ENCODE data around the gene FKBP15. TPM values are rescaled to one million over a fixed set of nuclear protein-coding genes. Genes with fewer than 3 reads are reported as not detected.

The FKBP15 gene
- total and polyA plus RNA-seq, 2 experiments from 2014 or later = 7.9 to 14.9 TPM

DNA sequence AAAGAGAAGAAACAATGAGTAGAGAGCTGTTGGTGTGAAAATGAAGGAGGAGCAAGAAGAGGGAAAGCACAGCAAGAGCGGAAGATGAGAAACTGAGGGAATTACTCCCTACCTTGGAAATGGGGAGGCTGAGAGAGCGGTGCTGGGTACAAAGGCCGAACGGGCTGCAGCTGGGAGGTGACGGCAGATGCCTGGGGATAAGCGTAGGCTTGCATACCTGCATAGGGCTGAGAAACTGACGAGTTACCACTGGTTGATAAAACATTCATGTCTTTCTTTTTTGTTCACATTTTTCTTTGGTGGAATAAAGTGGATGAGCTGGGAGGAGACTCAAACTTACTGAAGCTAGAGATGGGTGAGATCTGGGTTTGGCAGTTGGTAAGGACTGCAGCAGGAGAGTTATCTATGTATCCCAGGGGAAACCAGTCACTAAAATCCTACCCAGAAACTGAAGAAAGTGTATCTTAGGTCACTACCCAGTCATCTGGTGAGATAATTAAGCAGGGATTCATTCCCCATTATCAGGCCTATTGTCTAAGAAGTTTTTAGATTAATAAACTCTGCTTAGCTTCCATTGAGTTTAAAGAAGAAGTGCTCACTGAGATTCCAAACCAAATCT, 34.8 kb downstream of the FKBP15 start:
- DNase-seq (ENCODE audit: low spot score) = no peak
- TF ChIP-seq, protein P1, sequence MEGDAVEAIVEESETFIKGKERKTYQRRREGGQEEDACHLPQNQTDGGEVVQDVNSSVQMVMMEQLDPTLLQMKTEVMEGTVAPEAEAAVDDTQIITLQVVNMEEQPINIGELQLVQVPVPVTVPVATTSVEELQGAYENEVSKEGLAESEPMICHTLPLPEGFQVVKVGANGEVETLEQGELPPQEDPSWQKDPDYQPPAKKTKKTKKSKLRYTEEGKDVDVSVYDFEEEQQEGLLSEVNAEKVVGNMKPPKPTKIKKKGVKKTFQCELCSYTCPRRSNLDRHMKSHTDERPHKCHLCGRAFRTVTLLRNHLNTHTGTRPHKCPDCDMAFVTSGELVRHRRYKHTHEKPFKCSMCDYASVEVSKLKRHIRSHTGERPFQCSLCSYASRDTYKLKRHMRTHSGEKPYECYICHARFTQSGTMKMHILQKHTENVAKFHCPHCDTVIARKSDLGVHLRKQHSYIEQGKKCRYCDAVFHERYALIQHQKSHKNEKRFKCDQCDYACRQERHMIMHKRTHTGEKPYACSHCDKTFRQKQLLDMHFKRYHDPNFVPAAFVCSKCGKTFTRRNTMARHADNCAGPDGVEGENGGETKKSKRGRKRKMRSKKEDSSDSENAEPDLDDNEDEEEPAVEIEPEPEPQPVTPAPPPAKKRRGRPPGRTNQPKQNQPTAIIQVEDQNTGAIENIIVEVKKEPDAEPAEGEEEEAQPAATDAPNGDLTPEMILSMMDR (conservative IDR thresholded peaks at IDR 0.05; ENCODE audit: low read depth in 2 of 2) = no peak
- no peak for TF ChIP-seq STAT1 (IDR thresholded peaks at IDR 0.05; ENCODE audit: unreplicated experiment)
- TF ChIP-seq, protein P2, sequence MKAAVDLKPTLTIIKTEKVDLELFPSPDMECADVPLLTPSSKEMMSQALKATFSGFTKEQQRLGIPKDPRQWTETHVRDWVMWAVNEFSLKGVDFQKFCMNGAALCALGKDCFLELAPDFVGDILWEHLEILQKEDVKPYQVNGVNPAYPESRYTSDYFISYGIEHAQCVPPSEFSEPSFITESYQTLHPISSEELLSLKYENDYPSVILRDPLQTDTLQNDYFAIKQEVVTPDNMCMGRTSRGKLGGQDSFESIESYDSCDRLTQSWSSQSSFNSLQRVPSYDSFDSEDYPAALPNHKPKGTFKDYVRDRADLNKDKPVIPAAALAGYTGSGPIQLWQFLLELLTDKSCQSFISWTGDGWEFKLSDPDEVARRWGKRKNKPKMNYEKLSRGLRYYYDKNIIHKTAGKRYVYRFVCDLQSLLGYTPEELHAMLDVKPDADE (IDR thresholded peaks at IDR 0.05) = no peak
- TF ChIP-seq REST (IDR thresholded peaks at IDR 0.05; ENCODE audit: unreplicated experiment) = no peak
- TF ChIP-seq ZNF114 (CRISPR knock-in tag; IDR thresholded peaks at IDR 0.05) = no peak
- TF ChIP-seq, protein P3, sequence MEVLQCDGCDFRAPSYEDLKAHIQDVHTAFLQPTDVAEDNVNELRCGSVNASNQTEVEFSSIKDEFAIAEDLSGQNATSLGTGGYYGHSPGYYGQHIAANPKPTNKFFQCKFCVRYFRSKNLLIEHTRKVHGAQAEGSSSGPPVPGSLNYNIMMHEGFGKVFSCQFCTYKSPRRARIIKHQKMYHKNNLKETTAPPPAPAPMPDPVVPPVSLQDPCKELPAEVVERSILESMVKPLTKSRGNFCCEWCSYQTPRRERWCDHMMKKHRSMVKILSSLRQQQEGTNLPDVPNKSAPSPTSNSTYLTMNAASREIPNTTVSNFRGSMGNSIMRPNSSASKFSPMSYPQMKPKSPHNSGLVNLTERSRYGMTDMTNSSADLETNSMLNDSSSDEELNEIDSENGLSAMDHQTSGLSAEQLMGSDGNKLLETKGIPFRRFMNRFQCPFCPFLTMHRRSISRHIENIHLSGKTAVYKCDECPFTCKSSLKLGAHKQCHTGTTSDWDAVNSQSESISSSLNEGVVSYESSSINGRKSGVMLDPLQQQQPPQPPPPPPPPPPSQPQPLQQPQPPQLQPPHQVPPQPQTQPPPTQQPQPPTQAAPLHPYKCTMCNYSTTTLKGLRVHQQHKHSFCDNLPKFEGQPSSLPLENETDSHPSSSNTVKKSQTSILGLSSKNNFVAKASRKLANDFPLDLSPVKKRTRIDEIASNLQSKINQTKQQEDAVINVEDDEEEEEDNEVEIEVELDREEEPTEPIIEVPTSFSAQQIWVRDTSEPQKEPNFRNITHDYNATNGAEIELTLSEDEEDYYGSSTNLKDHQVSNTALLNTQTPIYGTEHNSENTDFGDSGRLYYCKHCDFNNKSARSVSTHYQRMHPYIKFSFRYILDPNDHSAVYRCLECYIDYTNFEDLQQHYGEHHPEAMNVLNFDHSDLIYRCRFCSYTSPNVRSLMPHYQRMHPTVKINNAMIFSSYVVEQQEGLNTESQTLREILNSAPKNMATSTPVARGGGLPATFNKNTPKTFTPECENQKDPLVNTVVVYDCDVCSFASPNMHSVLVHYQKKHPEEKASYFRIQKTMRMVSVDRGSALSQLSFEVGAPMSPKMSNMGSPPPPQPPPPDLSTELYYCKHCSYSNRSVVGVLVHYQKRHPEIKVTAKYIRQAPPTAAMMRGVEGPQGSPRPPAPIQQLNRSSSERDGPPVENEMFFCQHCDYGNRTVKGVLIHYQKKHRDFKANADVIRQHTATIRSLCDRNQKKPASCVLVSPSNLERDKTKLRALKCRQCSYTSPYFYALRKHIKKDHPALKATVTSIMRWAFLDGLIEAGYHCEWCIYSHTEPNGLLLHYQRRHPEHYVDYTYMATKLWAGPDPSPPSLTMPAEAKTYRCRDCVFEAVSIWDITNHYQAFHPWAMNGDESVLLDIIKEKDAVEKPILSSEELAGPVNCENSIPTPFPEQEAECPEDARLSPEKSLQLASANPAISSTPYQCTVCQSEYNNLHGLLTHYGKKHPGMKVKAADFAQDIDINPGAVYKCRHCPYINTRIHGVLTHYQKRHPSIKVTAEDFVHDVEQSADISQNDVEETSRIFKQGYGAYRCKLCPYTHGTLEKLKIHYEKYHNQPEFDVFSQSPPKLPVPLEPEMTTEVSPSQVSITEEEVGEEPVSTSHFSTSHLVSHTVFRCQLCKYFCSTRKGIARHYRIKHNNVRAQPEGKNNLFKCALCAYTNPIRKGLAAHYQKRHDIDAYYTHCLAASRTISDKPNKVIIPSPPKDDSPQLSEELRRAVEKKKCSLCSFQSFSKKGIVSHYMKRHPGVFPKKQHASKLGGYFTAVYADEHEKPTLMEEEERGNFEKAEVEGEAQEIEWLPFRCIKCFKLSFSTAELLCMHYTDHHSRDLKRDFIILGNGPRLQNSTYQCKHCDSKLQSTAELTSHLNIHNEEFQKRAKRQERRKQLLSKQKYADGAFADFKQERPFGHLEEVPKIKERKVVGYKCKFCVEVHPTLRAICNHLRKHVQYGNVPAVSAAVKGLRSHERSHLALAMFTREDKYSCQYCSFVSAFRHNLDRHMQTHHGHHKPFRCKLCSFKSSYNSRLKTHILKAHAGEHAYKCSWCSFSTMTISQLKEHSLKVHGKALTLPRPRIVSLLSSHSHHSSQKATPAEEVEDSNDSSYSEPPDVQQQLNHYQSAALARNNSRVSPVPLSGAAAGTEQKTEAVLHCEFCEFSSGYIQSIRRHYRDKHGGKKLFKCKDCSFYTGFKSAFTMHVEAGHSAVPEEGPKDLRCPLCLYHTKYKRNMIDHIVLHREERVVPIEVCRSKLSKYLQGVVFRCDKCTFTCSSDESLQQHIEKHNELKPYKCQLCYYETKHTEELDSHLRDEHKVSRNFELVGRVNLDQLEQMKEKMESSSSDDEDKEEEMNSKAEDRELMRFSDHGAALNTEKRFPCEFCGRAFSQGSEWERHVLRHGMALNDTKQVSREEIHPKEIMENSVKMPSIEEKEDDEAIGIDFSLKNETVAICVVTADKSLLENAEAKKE (CRISPR knock-in tag; IDR thresholded peaks at IDR 0.05) = no peak
- no peak for TF ChIP-seq EZH2 (IDR thresholded peaks at IDR 0.05; ENCODE audit: low read depth, unreplicated experiment)
- TF ChIP-seq JUNB (IDR thresholded peaks at IDR 0.05; ENCODE audit: unreplicated experiment) = no peak
- TF ChIP-seq NANOG (IDR thresholded peaks at IDR 0.05; ENCODE audit: borderline replicate concordance) = no peak
- TF ChIP-seq CREB1 (CRISPR knock-in tag; IDR thresholded peaks at IDR 0.05; ENCODE audit: low read depth) = no peak
- TF ChIP-seq ZNF331 (CRISPR knock-in tag; IDR thresholded peaks at IDR 0.05; ENCODE audit: low read depth) = no peak
- no peak for TF ChIP-seq POLR2AphosphoS5 (IDR thresholded peaks at IDR 0.05; ENCODE audit: low read depth)
- no peak for TF ChIP-seq EZH2phosphoT487 (IDR thresholded peaks at IDR 0.05; ENCODE audit: unreplicated experiment)
- Mint-ChIP-seq H3K9me3 (no peaks in the 10 kb centered on the region; the same call in 2 of the 3 replicates), H3K27ac (no peak overlapping the region), H3K4me3 (no peak overlapping the region), H3K4me1 (no peaks in the 10 kb centered on the region), H3K36me3 (ENCODE audit: low read depth) (peaks cover 34% of the 10 kb centered on the region), H3K27me3 (ENCODE audit: insufficient read depth, low read depth, poor library complexity) (peaks cover 1% of the 10 kb centered on the region)
- Histone ChIP-seq H3K4me3 (no peak overlapping the region), H3K4me1 (ENCODE audit: insufficient read depth) (no peaks in the 10 kb centered on the region), H3K9me2 (ENCODE audit: insufficient read depth) (no peaks in the 10 kb centered on the region), H3K27ac (ENCODE audit: low read depth) (no peak overlapping the region), H3K4me2 (no peak overlapping the region), H3K27me3 (ENCODE audit: insufficient read depth) (no peaks in the 10 kb centered on the region), H4K20me1 (replicated peaks; ENCODE audit: insufficient read depth) (peaks cover 4% of the 10 kb centered on the region; the same call in 1 of the 2 replicates), H3K36me3 (ENCODE audit: insufficient read depth) (peaks cover 15% of the 10 kb centered on the region; the same call in 1 of the 2 replicates), H2AFZ (no peak overlapping the region), H3F3A (replicated peaks; ENCODE audit: low read depth) (no peaks in the 10 kb centered on the region), H3K79me2 (replicated peaks; ENCODE audit: insufficient read depth) (no peaks in the 10 kb centered on the region)
- no peak for ATAC-seq

Data from GM23338 (cell line).